ENCODE measurements around the gene APOBEC2. TPM values are rescaled to one million over a fixed set of nuclear protein-coding genes. Genes with fewer than 3 reads are reported as not detected.

APOBEC2 gene
- total and polyA plus RNA-seq, 2 of the 13 experiments (the other 11 are each of a cell fraction or from before 2014, with no cell fraction given) = 0.09 TPM; not detected in 1

- TF ChIP-seq FUBP1 (CRISPR knock-in tag; IDR thresholded peaks at IDR 0.05; ENCODE audit: borderline replicate concordance) (no peak), PRMT3 (CRISPR knock-in tag; IDR thresholded peaks at IDR 0.05; ENCODE audit: borderline replicate concordance, low read depth) (no peak), TCF12 (IDR thresholded peaks at IDR 0.05) (no peak), TCF12 (CRISPR knock-in tag; IDR thresholded peaks at IDR 0.05) (0 out of 2 replicates have a peak, but pooled peaks have one; percentile 21), ZNF749 (CRISPR knock-in tag; IDR thresholded peaks at IDR 0.05; ENCODE audit: borderline replicate concordance) (0 out of 2 replicates have a peak, but pooled peaks have one; percentile 23), ZNF609 (CRISPR knock-in tag; IDR thresholded peaks at IDR 0.05; ENCODE audit: borderline replicate concordance) (0 out of 2 replicates have a peak, but pooled peaks have one; percentile 41), YY1 (IDR thresholded peaks at IDR 0.05; ENCODE audit: insufficient read depth, insufficient replicate concordance, low read depth, low read length) (peak; percentile 98), HNRNPH1 (optimal IDR thresholded peaks at IDR 0.05; ENCODE audit: low read depth, low read length) (no peak), KLF12 (CRISPR knock-in tag; IDR thresholded peaks at IDR 0.05; ENCODE audit: borderline replicate concordance) (no peak), SKIL (CRISPR knock-in tag; IDR thresholded peaks at IDR 0.05; ENCODE audit: borderline replicate concordance) (no peak), MED8 (CRISPR knock-in tag; IDR thresholded peaks at IDR 0.05; ENCODE audit: insufficient replicate concordance) (peak; percentile 29), NFATC3 (CRISPR knock-in tag; IDR thresholded peaks at IDR 0.05) (peak; percentile 6; the same call in 1 of the 2 replicates), TRIM22 (IDR thresholded peaks at IDR 0.05) (no peak), ETV6 (CRISPR knock-in tag; conservative IDR thresholded peaks at IDR 0.05) (no peak), ZBTB7A (CRISPR knock-in tag; IDR thresholded peaks at IDR 0.05) (peak; percentile 72), TBL1XR1 (IDR thresholded peaks at IDR 0.05; ENCODE audit: borderline replicate concordance, low read length, partially characterized antibody) (no peak), MAF1 (CRISPR knock-in tag; IDR thresholded peaks at IDR 0.05; ENCODE audit: borderline replicate concordance) (peak; percentile 44; the same call in 1 of the 2 replicates)
Measured at GRCh38 chr6:41071923-41072835, 19.2 kb downstream of the APOBEC2 start, which contains the start of gene OARD1 (continued).
